ENCODE measurements around the gene MACO1. TPM values are rescaled to one million over a fixed set of nuclear protein-coding genes. Genes with fewer than 3 reads are reported as not detected.

The MACO1 gene
- total RNA-seq, 1 experiment from 2014 or later = 16.3 TPM

- Histone ChIP-seq H4K20me1 (ENCODE audit: control insufficient read depth, insufficient read depth, insufficient read length) (no peaks in the 10 kb centered on the region), H3K27ac (ENCODE audit: insufficient read length, low read depth, low read length) (no peak overlapping the region), H3K79me1 (ENCODE audit: insufficient read depth, low read depth, low read length, poor library complexity, severe bottlenecking) (no peaks in the 10 kb centered on the region), H3K18ac (ENCODE audit: insufficient read length, low read depth, low read length) (no peak overlapping the region), H2AFZ (ENCODE audit: low read length) (no peak overlapping the region), H2BK12ac (ENCODE audit: insufficient read length, low read depth, low read length) (no peak overlapping the region), H3K4me1 (ENCODE audit: insufficient read depth, low read length) (no peaks in the 10 kb centered on the region), H2BK20ac (ENCODE audit: low read depth, low read length, poor library complexity, severe bottlenecking) (no peak overlapping the region), H3K9me3 (ENCODE audit: control insufficient read depth, low read depth, low read length) (no peaks in the 10 kb centered on the region), H2BK5ac (ENCODE audit: insufficient read length, low read length) (no peak overlapping the region), H4K5ac (ENCODE audit: insufficient read length, low read depth, low read length) (no peak overlapping the region), H3K56ac (ENCODE audit: insufficient read length, low read depth, low read length) (no peak overlapping the region), H3T11ph (ENCODE audit: low read length) (no peak overlapping the region), H2AK5ac (ENCODE audit: insufficient read length, low read length) (no peak overlapping the region), H2BK120ac (ENCODE audit: low read depth, low read length, poor library complexity, severe bottlenecking) (no peak overlapping the region), H4K8ac (replicated peaks; ENCODE audit: insufficient read length, low read depth, low read length) (no peak overlapping the region), H3K9ac (ENCODE audit: extremely low read depth, insufficient read length, low read length) (no peak overlapping the region), H3K4me2 (ENCODE audit: insufficient read depth, insufficient read length, low read length) (no peak overlapping the region), H3K23ac (ENCODE audit: insufficient read length, low read depth, low read length) (no peak overlapping the region), H3K4ac (ENCODE audit: low read depth, low read length) (no peak overlapping the region), H3K79me2 (ENCODE audit: insufficient read depth, low read length) (no peaks in the 10 kb centered on the region), H3K14ac (ENCODE audit: insufficient read depth, low read length) (no peak overlapping the region), H3K23me2 (ENCODE audit: insufficient read length, low read depth, low read length, poor library complexity, severe bottlenecking) (no peaks in the 10 kb centered on the region), H3K27me3 (ENCODE audit: insufficient read depth, low read length) (no peaks in the 10 kb centered on the region), H2BK15ac (ENCODE audit: low read depth, low read length) (no peak overlapping the region), H4K91ac (ENCODE audit: insufficient read length, low read depth, low read length) (no peak overlapping the region)
- H3K27me3 Mint-ChIP-seq (ENCODE audit: low read depth) = peaks cover 5% of the 10 kb centered on the region
- DNase-seq = no peak
- WGBS (ENCODE audit: extremely low coverage, insufficient read length, low lambda C conversion rate) = no CpG with 5 or more reads among the region's 2 CpGs
- no peaks in the 10 kb centered on the region; a peak in 1 of 7 replicates for H3K36me3 Mint-ChIP-seq (ENCODE audit: insufficient read depth in 1 of 3, low read depth in 3 of 3)
- H3K4me3 Mint-ChIP-seq = no peak overlapping the region
- H3K27ac Mint-ChIP-seq = peak overlapping the region in 1 of 3 experiments; percentile 42; a peak in 1 of 7 replicates
- H3K9me3 Mint-ChIP-seq = peaks cover 2 to 9% of the 10 kb centered on the region in 2 experiments; a peak in 3 of 5 replicates
- no peak for TF ChIP-seq CTCF (conservative IDR thresholded peaks at IDR 0.05)
- H3K4me1 Mint-ChIP-seq = peaks cover 0 to 3% of the 10 kb centered on the region in 2 experiments; a peak in 1 of 4 replicates
These were observed 96.1 kb downstream of the MACO1 start for GRCh38 chr1:25526753-25527152.
